Esophagus squamous epithelium (tissue), 5 donors: ENCODE measurements around the gene PLOD2. TPM values are rescaled to one million over a fixed set of nuclear protein-coding genes. Genes with fewer than 3 reads are reported as not detected.

Source experiments
- DNase-seq: peaks from one replicate; lab custom pipeline; 2025; lab: John Stamatoyannopoulos, UW
- H3K27ac ChIP-seq, 4 donors: fragments of 200-600 bp; sonication (generic); one replicate each; pipeline ENCODE4 v1.5.1; 2016 to 2019; ENCODE audit warnings: mild to moderate bottlenecking in 1 of 4
- H3K27me3 ChIP-seq, 4 donors: fragments of 200-600 bp; sonication (generic); 1 replicate in 3 of 4; 2 replicates in 1 of 4; pipeline versions ENCODE4 v1.5.1 to v1.6.0; 2017 to 2021; ENCODE audit warnings: antibody characterized with exemption in 1 of 4
- H3K36me3 ChIP-seq, 3 donors: fragments of 200-600 bp; sonication (generic); one replicate each; pipeline ENCODE4 v1.5.1; 2016 to 2019
- H3K4me1 ChIP-seq, 3 donors: fragments of 200-600 bp; sonication (generic); one replicate each; pipeline ENCODE4 v1.5.1; 2017 to 2019
- H3K4me3 ChIP-seq, 4 donors: fragments of 200-600 bp; sonication (generic); 1 replicate in 3 of 4; 2 replicates in 1 of 4; pipeline ENCODE4 v1.5.1; 2016 to 2019; ENCODE audit warnings: mild to moderate bottlenecking in 2 of 4, moderate library complexity in 1 of 4
- H3K9me3 ChIP-seq, 3 donors: fragments of 200-600 bp; sonication (generic); one replicate each; pipeline ENCODE4 v1.5.1; 2016 to 2019
- CTCF ChIP-seq, 6 experiments: fragments of 450-650 bp in 4 of 6; fragments of 200-600 bp in 2 of 6; sonication (generic) in 2 of 6; IDR thresholded peaks; one replicate each; pipeline ENCODE4 v1.5.1; 2016 to 2019; ENCODE audit warnings: antibody characterized with exemption in 6 of 6, mild to moderate bottlenecking in 4 of 6, moderate library complexity in 4 of 6
- POLR2A ChIP-seq, 4 donors: fragments of 450-650 bp; IDR thresholded peaks; one replicate each; pipeline ENCODE4 v1.6.1; 2017; ENCODE audit warnings: antibody characterized with exemption in 4 of 4, mild to moderate bottlenecking in 4 of 4, moderate library complexity in 3 of 4
- WGBS, 2 donors: methylation state at CpG; one replicate each; pipeline ENCODE4 v1.1.5; 2018; 5-methylcytosine and 5-hydroxymethylcytosine counted together
- intact Hi-C: fragments of 100-400 bp; cut with DNase I; formaldehyde crosslinking; loops from one replicate; pipeline ENCODE4 v1.15.0; 2022
- total RNA-seq, 4 donors: library from RNA; depleted of rRNA; stranded (reverse); fragments of >200 nt; gene quantifications; one replicate each; pipeline ENCODE4 v1.1.0, GENCODE V29; 2016
- donor health status: DM: yes; HTN: yes; CAD: no.

The PLOD2 gene
- total RNA-seq, 4 donors from 2014 or later = 13.3 to 29.1 (median 23.2) TPM

GRCh38 chr3:146110161-146110560, 50.8 kb downstream of the PLOD2 start:
- Histone ChIP-seq H3K9me3 (peaks cover 0 to 12% (median 0%) of the 10 kb centered on the region in 3 donors), H3K27me3 (no peaks in the 10 kb centered on the region), H3K36me3 (peaks cover 0 to 29% (median 0%) of the 10 kb centered on the region in 3 donors), H3K4me3 (no peak overlapping the region), H3K4me1 (no peaks in the 10 kb centered on the region), H3K27ac (no peak overlapping the region)
- no peak for TF ChIP-seq CTCF (IDR thresholded peaks at IDR 0.05)
- TF ChIP-seq POLR2A (IDR thresholded peaks at IDR 0.05) = no peak
- intact Hi-C loops = no loop called here
- WGBS, 2 donors = 79 to 88% methylated on average over 1 of the region's 1 CpG
- DNase-seq = no peak

- no peaks in the 10 kb centered on the region for H3K27me3 ChIP-seq
- intact Hi-C loops = no loop called here
- WGBS, 2 donors = 78 to 83% methylated on average over 5 of the region's 5 CpGs
- DNase-seq = no peak
- TF ChIP-seq CTCF (IDR thresholded peaks at IDR 0.05) (no peak), POLR2A (IDR thresholded peaks at IDR 0.05) (no peak)
- no peak overlapping the region for H3K4me3 ChIP-seq
- no peaks in the 10 kb centered on the region for H3K4me1 ChIP-seq
- no peaks in the 10 kb centered on the region for H3K9me3 ChIP-seq
- H3K36me3 ChIP-seq = peaks cover 0 to 38% (median 0%) of the 10 kb centered on the region in 3 donors
- no peak overlapping the region for H3K27ac ChIP-seq
These were observed 54.0 kb downstream of the PLOD2 start for GRCh38 chr3:146106986-146107385.

GRCh38 chr3:146104068-146104467, 56.9 kb downstream of the PLOD2 start:
- WGBS, 2 donors = 87 to 91% methylated on average over 3 of the region's 3 CpGs
- DNase-seq = no peak
- Histone ChIP-seq H3K4me1 (no peaks in the 10 kb centered on the region), H3K4me3 (no peak overlapping the region), H3K27me3 (no peaks in the 10 kb centered on the region), H3K36me3 (peaks cover 0 to 66% (median 0%) of the 10 kb centered on the region in 3 donors), H3K27ac (no peak overlapping the region), H3K9me3 (no peaks in the 10 kb centered on the region)
- no peak for TF ChIP-seq POLR2A (IDR thresholded peaks at IDR 0.05)
- no peak for TF ChIP-seq CTCF (IDR thresholded peaks at IDR 0.05)
- intact Hi-C loops = no loop called here

- DNase-seq = no peak
- Histone ChIP-seq H3K36me3 (peaks cover 0 to 58% (median 0%) of the 10 kb centered on the region in 3 donors), H3K27ac (no peak overlapping the region), H3K4me1 (no peaks in the 10 kb centered on the region), H3K9me3 (no peaks in the 10 kb centered on the region), H3K27me3 (no peaks in the 10 kb centered on the region), H3K4me3 (no peak overlapping the region)
- TF ChIP-seq POLR2A (IDR thresholded peaks at IDR 0.05) (no peak), CTCF (IDR thresholded peaks at IDR 0.05) (no peak)
- intact Hi-C loops = no loop called here
- 55 to 64% methylated on average over 3 of the region's 3 CpGs for WGBS, 2 donors
These were observed 58.1 kb downstream of the PLOD2 start for GRCh38 chr3:146102885-146103284.

GRCh38 chr3:146101538-146101937, 59.4 kb downstream of the PLOD2 start:
- no peaks in the 10 kb centered on the region for H3K9me3 ChIP-seq
- TF ChIP-seq CTCF (IDR thresholded peaks at IDR 0.05) = no peak
- TF ChIP-seq POLR2A (IDR thresholded peaks at IDR 0.05) = no peak
- no peak overlapping the region for H3K4me3 ChIP-seq
- no peak for DNase-seq
- intact Hi-C loops = no loop called here
- 87 to 96% methylated on average over 2 of the region's 2 CpGs for whole genome bisulfite sequencing, 2 donors
- no peaks in the 10 kb centered on the region for H3K4me1 ChIP-seq
- H3K27me3 ChIP-seq = no peaks in the 10 kb centered on the region
- H3K27ac ChIP-seq = no peak overlapping the region
- peaks cover 0 to 61% (median 0%) of the 10 kb centered on the region in 3 donors for H3K36me3 ChIP-seq
